NCI-H524 treated with DMSO at 0.1 percent for 48 hours (cell line): ENCODE data around the gene KRT85.
A peak's percentile ranks its signal among the peaks of the same experiment; 100 is the strongest.
"Not testable (repeated sequence)": the region's sequence is repeated elsewhere in the genome, so short reads cannot be mapped to it uniquely, and the experiment has no call there.

Experiments
- DNase-seq: peaks from one replicate; lab custom pipeline; 2025; lab: John Stamatoyannopoulos, UW

KRT85 gene

GRCh38 chr12:52349196-52349595 is 18.1 kb downstream of the KRT85 start:
- no peak for DNase-seq

- DNase-seq = no peak
Measured at GRCh38 chr12:52347551-52348510, 19.4 kb downstream of the KRT85 start.

- DNase-seq = no peak
Measured at GRCh38 chr12:52347016-52347415, 20.3 kb downstream of the KRT85 start.

GRCh38 chr12:52346593-52346992 is 20.7 kb downstream of the KRT85 start:
- DNase-seq = no peak

GRCh38 chr12:52345041-52345440 is 22.2 kb downstream of the KRT85 start:
- DNase-seq = not testable (repeated sequence)

GRCh38 chr12:52344111-52344510 is 23.2 kb downstream of the KRT85 start:
- no peak for DNase-seq

- no peak for DNase-seq
Measured at GRCh38 chr12:52343550-52343949, 23.7 kb downstream of the KRT85 start.

GRCh38 chr12:52342781-52343490 is 24.3 kb downstream of the KRT85 start:
- DNase-seq = no peak

GRCh38 chr12:52341066-52341580 is 26.2 kb downstream of the KRT85 start:
- no peak for DNase-seq

- no peak for DNase-seq
Measured at GRCh38 chr12:52338241-52338960, 28.9 kb downstream of the KRT85 start.

- DNase-seq = no peak
Measured at GRCh38 chr12:52337054-52337453, 30.2 kb downstream of the KRT85 start.

- DNase-seq = no peak
Measured at GRCh38 chr12:52336641-52337040, 30.6 kb downstream of the KRT85 start.

- no peak for DNase-seq
Measured at GRCh38 chr12:52335598-52336262, 31.6 kb downstream of the KRT85 start.

- no peak for DNase-seq
Measured at GRCh38 chr12:52334185-52334584, 33.1 kb downstream of the KRT85 start.

GRCh38 chr12:52333321-52333720 is 34.0 kb downstream of the KRT85 start:
- no peak for DNase-seq

- DNase-seq = no peak
Measured at GRCh38 chr12:52332381-52332780, 34.9 kb downstream of the KRT85 start.

GRCh38 chr12:52331833-52332232 is 35.4 kb downstream of the KRT85 start:
- no peak for DNase-seq

GRCh38 chr12:52331039-52331438 is 36.2 kb downstream of the KRT85 start:
- no peak for DNase-seq

GRCh38 chr12:52327830-52328500 is 39.3 kb downstream of the KRT85 start:
- DNase-seq = no peak

GRCh38 chr12:52327052-52327829 is 40.0 kb downstream of the KRT85 start:
- peak; percentile 6 for DNase-seq

GRCh38 chr12:52324153-52324444 is 43.2 kb downstream of the KRT85 start:
- DNase-seq = no peak
